SH-SY5Y (cell line): ENCODE results near the gene VSIG4.

Experiments
- GATA2 ChIP-seq: IDR thresholded peaks from 2 replicates; pipeline ENCODE4 v1.6.1; 2011; ENCODE audit warnings: mild to moderate bottlenecking, low read depth, low read length
- GATA3 ChIP-seq: IDR thresholded peaks from 2 replicates; pipeline ENCODE4 v1.6.1; 2011; ENCODE audit warnings: low read depth, mild to moderate bottlenecking, low read length, moderate library complexity

GRCh38 chrX:66064261-66064660 lies 24.4 kb upstream of the VSIG4 start:
- no peak for TF ChIP-seq GATA2
- TF ChIP-seq GATA3, result no peak
